ENCODE measurements around the gene PACS1.
"Not testable (repeated sequence)": the region's sequence is repeated elsewhere in the genome, so short reads cannot be mapped to it uniquely, and the experiment has no call there.

The PACS1 gene

DNA sequence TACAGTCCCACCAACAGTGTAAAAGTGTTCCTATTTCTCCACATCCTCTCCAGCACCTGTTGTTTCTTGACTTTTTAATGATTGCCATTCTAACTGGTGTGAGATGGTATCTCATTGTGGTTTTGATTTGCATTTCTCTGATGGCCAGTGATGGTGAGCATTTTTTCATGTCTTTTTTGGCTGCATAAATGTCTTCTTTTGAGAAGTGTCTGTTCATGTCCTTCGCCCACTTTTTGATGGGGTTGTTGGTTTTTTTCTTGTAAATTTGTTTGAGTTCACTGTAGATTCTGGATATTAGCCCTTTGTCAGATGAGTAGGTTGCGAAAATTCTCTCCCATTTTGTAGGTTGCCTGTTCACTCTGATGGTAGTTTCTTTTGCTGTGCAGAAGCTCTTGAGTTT lies 22.1 kb downstream of the PACS1 start:
- not testable (repeated sequence) for H3K9me3 Mint-ChIP-seq; H3K4me3 Mint-ChIP-seq; H3K4me1 Mint-ChIP-seq (ENCODE audit: low read depth); DNase-seq (ENCODE audit: low spot score); H3K27ac Mint-ChIP-seq; H3K27me3 Mint-ChIP-seq (ENCODE audit: low read depth)
- peaks cover 12% of the 10 kb centered on the region for H3K36me3 Mint-ChIP-seq (ENCODE audit: low read depth)

DNA sequence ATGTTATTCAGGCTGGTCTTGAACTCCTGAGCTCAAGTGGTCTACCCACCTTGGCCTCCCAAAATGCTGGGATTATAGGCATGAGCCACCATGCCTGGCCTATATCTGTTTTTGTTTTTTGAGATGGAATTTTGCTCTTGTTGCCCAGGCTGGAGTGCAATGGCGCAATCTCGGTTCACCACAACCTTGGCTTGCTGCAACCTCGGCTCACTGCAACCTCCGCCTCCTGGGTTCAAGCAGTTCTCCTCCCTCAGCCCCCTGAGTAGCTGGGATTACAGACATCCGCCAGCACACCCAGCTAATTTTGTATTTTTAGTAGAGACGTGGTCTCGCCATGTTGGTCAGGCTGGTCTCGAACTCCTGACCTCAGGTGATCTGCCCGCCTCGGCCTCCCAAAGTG lies 29.7 kb downstream of the PACS1 start:
- H3K36me3 Mint-ChIP-seq (ENCODE audit: low read depth): peaks cover 21% of the 10 kb centered on the region
- not testable (repeated sequence) for H3K27me3 Mint-ChIP-seq (ENCODE audit: low read depth); H3K27ac Mint-ChIP-seq; H3K4me3 Mint-ChIP-seq; DNase-seq (ENCODE audit: low spot score); H3K9me3 Mint-ChIP-seq
- peaks cover 34% of the 10 kb centered on the region for H3K4me1 Mint-ChIP-seq (ENCODE audit: low read depth)

DNA sequence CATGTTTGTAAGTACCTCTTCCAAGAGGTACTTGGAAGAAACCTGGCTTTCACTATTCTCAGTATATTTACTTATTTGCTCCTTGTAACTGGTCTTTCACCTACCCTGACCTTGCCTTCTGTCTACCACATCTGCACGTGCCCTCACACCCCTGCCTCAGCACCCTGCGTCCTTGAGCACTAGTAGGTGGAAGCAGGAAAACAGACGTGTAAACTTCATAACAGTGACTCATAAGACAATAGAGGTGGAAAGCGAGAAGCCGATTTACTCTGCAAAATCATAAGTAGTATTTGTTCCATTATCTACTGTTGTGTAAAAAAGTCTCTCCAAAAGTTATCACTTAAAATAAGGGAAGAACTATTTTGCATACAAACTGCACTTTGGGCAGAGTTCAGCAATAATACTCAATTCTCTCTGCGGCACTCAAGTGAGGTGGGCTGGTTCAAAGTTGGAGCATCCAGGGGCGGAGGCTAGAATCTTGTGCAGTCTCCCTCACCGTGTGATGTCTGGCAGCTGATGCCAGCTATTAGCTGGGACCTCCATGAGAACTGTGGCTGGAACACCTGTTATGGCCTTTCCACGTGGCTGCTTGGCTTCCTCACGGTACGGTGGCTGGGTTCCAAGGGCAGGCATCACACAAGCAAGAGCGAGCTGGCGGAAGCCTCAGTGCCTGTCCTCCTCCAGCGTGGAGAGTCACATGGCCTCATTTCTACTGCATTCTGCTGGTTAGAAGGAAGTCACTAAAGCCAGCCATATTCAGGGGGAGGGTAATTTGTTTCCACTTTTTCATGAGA lies 30.4 kb downstream of the PACS1 start:
- H3K27me3 Mint-ChIP-seq (ENCODE audit: low read depth): no peaks in the 10 kb centered on the region
- DNase-seq (ENCODE audit: low spot score): peak; percentile 58
- H3K9me3 Mint-ChIP-seq: no peaks in the 10 kb centered on the region
- H3K36me3 Mint-ChIP-seq (ENCODE audit: low read depth): peaks cover 23% of the 10 kb centered on the region
- peak overlapping the region; percentile 88 for H3K27ac Mint-ChIP-seq
- H3K4me3 Mint-ChIP-seq: peak overlapping the region; percentile 83
- H3K4me1 Mint-ChIP-seq (ENCODE audit: low read depth): peaks cover 38% of the 10 kb centered on the region

DNA sequence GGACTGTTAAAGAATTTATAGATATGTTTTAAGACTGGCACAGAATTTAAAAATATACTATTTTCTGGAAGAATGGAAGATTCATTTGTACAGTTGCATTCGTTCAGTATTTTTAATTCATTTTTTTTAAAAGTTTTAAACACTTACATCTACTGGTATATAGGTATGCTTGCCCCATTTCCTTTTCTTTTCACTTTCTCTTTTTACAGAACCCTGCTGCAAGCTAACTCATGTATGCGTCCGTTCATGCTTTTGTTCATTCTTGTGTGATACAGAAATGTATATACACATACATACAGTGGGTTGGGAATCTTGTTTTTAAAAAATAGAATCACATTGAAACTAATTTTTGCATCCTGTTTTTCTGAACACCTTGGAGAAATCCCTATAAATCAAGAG lies 31.0 kb downstream of the PACS1 start:
- Mint-ChIP-seq H3K36me3 (ENCODE audit: low read depth) (peaks cover 29% of the 10 kb centered on the region), H3K4me1 (ENCODE audit: low read depth) (peaks cover 44% of the 10 kb centered on the region), H3K9me3 (no peaks in the 10 kb centered on the region), H3K27ac (peak overlapping the region; percentile 88), H3K4me3 (peak overlapping the region; percentile 83), H3K27me3 (ENCODE audit: low read depth) (no peaks in the 10 kb centered on the region)
- no peak for DNase-seq (ENCODE audit: low spot score)

DNA sequence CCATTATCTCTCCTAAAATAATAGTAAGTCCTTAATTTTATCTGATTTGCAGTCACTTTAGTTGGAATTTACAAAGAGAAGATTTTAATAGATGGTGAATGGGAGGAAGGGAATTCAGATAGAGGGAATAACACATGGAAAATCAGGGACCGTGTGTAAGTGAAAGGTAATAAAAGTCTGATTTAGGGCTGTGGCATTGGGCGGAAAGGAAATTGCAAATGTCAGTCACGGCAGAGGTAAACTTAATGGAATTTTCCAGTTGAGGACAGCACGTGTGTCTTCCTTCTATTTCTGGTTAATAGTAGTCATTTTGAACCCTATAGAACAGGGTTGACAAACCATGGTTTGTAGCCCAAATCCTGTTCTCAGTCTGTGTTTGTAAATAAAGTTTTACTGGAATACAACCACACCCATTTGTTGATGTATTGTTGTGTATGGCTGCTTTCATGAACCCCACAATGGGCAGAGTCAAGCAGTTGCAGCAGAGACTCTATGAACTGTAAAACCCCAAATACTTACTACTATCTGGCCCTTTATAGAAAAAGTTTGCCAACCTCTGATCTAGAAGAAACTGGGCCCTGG lies 34.1 kb downstream of the PACS1 start:
- Mint-ChIP-seq H3K4me3 (no peak overlapping the region), H3K27ac (peak overlapping the region; percentile 1), H3K36me3 (ENCODE audit: low read depth) (peaks cover 45% of the 10 kb centered on the region), H3K4me1 (ENCODE audit: low read depth) (peaks cover 66% of the 10 kb centered on the region), H3K9me3 (no peaks in the 10 kb centered on the region), H3K27me3 (ENCODE audit: low read depth) (no peaks in the 10 kb centered on the region)
- DNase-seq (ENCODE audit: low spot score): no peak

DNA sequence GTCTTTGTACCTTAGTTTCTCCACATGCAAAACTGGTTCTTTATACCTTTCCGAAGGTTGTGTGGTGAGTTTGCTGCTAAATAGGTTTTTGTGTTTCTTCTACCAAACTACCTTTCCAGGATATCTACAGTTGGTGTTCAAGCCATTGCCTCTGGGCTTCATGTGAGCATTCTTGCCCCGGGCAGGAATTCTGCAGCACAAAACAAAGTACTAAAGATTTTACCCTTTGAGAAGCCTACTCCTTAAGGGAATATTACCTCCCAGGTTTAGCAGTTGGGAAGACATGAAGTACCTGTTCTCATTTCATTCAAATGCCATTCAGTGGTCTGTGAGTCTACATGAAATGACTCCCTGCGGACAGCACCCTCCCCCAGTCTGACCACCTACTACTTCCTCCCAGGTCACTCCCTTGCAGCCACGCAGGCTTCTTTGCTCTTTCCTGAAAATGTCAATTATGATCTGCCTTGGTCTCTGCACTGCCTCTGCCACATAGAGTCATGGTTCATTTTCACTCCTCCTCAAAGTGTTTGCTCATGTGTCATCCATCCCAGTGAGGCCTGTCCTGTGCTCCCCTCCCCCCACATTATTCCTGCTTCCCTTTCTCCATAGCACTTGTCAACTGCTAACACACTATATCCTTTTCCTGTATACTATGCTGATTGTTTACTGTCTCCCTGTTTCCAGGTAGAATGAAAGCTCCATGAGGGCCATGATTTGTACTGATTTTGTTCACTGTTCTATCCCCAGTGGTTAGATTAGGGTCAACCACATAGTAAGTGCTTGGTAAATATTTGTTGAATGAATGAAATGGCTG lies 36.9 kb downstream of the PACS1 start:
- no peaks in the 10 kb centered on the region for H3K27me3 Mint-ChIP-seq (ENCODE audit: low read depth)
- H3K4me1 Mint-ChIP-seq (ENCODE audit: low read depth): peaks cover 62% of the 10 kb centered on the region
- peak; percentile 67 for DNase-seq (ENCODE audit: low spot score)
- H3K36me3 Mint-ChIP-seq (ENCODE audit: low read depth): peaks cover 36% of the 10 kb centered on the region
- H3K27ac Mint-ChIP-seq: peak overlapping the region; percentile 75
- H3K9me3 Mint-ChIP-seq: no peaks in the 10 kb centered on the region
- peak overlapping the region; percentile 56 for H3K4me3 Mint-ChIP-seq

DNA sequence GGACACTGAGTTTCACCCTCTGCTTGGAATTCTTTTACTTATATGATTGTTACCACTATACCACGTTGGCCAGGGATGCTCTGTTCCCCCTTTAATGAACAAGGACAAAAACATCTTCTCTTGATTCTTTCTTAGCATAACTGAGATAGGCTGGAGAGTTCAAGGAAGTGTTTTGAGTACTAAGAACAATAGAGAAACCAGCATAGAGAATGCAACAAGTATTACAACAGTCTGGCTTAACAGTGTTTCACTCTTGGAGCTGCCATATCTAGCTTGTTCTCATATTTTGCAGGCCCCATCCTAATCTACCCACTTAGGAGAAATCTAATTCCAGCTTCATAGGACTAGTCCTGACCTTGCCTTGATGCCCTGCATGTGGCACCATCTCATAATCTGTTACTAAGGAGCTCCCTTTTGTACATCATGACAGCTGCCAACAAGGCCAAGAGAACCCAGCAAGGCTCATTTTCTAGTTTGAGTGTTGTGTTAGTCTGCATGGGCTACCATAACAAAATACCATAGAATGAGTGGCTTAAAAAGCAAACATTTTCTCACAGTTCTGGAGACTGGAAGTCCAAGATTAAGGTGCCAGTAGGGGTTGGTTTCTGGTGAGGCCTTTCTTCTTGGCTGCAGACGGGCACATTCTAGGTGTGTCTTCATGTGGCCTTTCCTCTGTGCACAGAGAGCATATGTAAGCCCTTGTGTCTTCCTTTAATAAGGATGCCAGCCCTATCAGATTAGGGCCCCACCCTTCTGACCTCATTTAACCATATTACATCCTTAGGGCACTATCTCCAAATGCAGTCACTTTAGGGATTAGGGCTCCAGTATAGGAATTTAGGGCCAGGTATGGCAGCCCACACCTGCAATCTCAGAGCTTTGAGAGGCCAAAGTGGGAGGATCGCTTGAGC lies 37.8 kb downstream of the PACS1 start:
- DNase-seq (ENCODE audit: low spot score): no peak
- peak overlapping the region; percentile 56 for H3K4me3 Mint-ChIP-seq
- peaks cover 69% of the 10 kb centered on the region for H3K4me1 Mint-ChIP-seq (ENCODE audit: low read depth)
- peak overlapping the region; percentile 77 for H3K27ac Mint-ChIP-seq
- no peaks in the 10 kb centered on the region for H3K27me3 Mint-ChIP-seq (ENCODE audit: low read depth)
- no peaks in the 10 kb centered on the region for H3K9me3 Mint-ChIP-seq
- H3K36me3 Mint-ChIP-seq (ENCODE audit: low read depth): peaks cover 36% of the 10 kb centered on the region

DNA sequence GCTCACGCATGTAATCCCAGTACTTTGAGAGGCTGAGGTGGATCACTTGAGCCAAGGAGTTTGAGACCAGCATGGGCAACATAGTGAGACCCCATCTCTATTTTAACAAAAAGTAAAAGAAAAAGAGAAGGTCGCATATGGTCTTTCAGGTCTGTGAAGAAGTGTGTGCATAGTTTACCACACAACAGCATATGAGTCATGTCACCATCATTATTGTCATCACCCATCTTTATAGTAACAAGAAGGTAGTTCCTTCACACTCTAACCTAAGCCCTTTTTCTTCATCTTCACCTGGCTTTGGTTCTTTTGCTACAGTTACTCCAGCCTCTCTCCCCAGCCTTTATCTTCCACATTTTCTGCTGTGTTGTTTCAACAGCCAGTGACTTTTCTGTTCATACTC lies 39.2 kb downstream of the PACS1 start:
- no peak for DNase-seq (ENCODE audit: low spot score)
- Mint-ChIP-seq H3K4me1 (ENCODE audit: low read depth) (peaks cover 73% of the 10 kb centered on the region), H3K27me3 (ENCODE audit: low read depth) (no peaks in the 10 kb centered on the region), H3K36me3 (ENCODE audit: low read depth) (peaks cover 29% of the 10 kb centered on the region), H3K9me3 (no peaks in the 10 kb centered on the region), H3K27ac (peak overlapping the region; percentile 3), H3K4me3 (no peak overlapping the region)

DNA sequence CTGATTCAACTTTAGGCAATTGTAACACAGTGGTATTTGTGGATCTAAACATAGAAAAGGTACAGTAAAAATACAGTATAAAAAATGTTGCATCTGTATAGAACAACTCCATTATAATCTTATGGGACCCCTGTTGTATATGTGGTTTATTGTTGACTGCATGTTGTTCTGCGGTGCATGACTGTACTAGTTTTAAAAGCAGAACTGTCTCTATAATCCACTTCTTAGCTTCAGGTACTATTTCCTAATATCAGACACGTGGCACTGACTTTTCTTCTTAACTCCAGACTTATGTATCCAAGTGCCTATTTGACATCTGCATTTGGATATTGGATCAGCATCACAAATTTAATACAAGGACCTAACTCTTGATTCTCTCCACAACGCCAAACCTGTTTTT lies 41.1 kb downstream of the PACS1 start:
- peak overlapping the region; percentile 46 for H3K27ac Mint-ChIP-seq
- no peaks in the 10 kb centered on the region for H3K9me3 Mint-ChIP-seq
- no peaks in the 10 kb centered on the region for H3K27me3 Mint-ChIP-seq (ENCODE audit: low read depth)
- peaks cover 74% of the 10 kb centered on the region for H3K4me1 Mint-ChIP-seq (ENCODE audit: low read depth)
- DNase-seq (ENCODE audit: low spot score): no peak
- peaks cover 18% of the 10 kb centered on the region for H3K36me3 Mint-ChIP-seq (ENCODE audit: low read depth)
- no peak overlapping the region for H3K4me3 Mint-ChIP-seq

DNA sequence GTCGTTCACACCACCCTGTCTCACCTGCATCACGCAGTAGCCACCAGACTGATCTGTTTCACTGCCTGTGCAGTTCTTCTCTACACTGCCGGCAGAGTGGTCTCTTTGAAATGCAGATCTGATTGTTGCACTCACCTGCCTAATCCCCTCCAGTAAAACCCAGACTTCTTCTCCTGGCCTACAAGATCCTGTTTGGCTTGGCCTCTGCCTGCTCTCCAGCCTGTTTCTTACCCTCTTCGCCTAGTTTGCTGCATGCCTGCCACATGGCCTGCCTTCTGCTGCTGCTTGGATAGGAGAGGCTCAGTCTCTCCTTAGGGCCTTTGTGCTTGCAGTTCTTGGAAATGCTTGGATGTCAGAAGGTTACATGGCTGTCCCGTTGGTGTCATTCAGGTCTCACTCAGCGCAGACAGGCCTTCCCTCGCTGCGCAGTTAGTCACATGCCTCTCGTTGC lies 42.0 kb downstream of the PACS1 start:
- Mint-ChIP-seq H3K4me3 (no peak overlapping the region), H3K27me3 (ENCODE audit: low read depth) (no peaks in the 10 kb centered on the region)

DNA sequence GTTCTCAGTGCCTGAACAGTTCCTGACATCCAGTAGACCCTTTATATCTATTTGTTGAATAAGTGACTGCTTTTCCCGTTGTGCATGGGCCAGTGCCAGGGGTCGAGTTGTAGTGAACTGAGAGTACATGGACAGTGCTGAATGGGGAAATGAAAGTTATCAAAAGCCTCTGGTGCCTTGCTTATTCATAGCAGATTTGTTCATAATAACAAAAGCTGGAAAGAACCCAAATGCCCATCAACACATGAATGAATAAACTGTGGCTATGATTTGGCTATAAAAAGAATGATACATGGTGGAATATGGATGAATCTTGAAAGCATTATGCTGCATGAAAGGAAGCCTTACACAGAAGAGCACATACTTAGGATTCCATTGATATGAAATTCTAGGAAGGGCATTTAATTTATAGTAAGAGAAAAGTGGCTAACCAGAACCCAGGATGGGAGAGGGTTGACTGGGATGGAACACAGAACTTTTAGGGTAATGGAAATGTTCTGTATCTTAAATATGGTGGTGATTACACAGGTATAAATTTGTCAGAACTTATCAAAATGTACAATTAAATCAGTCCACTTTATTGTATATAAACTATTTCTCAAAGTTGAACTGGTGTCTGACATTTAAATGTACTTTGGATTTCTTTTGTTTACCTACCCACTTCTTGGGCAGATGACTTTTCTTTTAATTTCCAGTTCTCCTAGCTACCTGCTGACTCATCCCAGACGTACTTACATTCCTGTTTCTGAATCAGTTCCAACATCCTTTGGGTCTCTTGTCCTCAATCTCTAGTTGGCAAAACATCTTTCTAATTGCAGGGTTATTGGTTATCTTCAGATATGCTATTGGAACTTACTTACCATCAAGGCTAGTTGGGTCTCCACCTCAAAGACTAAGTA lies 42.8 kb downstream of the PACS1 start:
- Mint-ChIP-seq H3K36me3 (ENCODE audit: low read depth) (peaks cover 6% of the 10 kb centered on the region), H3K4me3 (peak overlapping the region; percentile 66)

More for the DNA sequence above, 42.0 kb downstream of the PACS1 start:
- Mint-ChIP-seq H3K9me3 (no peaks in the 10 kb centered on the region), H3K27ac (peak overlapping the region; percentile 6), H3K4me1 (ENCODE audit: low read depth) (peaks cover 76% of the 10 kb centered on the region), H3K36me3 (ENCODE audit: low read depth) (peaks cover 14% of the 10 kb centered on the region)
- DNase-seq (ENCODE audit: low spot score): no peak

DNA sequence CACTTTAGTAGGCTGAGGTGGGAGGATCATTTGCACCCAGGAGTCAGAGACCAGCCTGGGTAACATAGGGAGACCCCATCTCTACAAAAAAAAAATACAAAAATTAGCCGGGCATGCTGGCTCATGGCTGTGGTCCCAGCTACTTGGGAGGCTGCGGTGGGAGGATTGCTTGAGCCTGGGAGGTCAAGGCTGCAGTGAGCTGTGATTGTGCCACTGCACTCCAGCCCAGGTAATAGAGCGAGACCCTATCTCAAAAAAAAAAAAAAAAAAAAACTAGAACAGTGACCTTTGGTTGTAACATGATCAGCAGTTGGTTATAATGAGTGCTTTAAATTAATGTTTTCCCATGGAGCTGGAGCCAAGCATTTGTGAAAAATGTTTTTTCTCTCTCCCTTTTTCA lies 44.9 kb downstream of the PACS1 start:
- peak overlapping the region; percentile 69 for H3K4me3 Mint-ChIP-seq
- H3K9me3 Mint-ChIP-seq: not testable (repeated sequence)
- H3K27ac Mint-ChIP-seq: peak overlapping the region; percentile 87

More for the DNA sequence above, 42.8 kb downstream of the PACS1 start:
- no peak for DNase-seq (ENCODE audit: low spot score)
- peak overlapping the region; percentile 74 for H3K27ac Mint-ChIP-seq
- H3K4me1 Mint-ChIP-seq (ENCODE audit: low read depth): peaks cover 74% of the 10 kb centered on the region
- H3K27me3 Mint-ChIP-seq (ENCODE audit: low read depth): no peaks in the 10 kb centered on the region
- H3K9me3 Mint-ChIP-seq: no peaks in the 10 kb centered on the region

More for the DNA sequence above, 44.9 kb downstream of the PACS1 start:
- not testable (repeated sequence) for H3K27me3 Mint-ChIP-seq (ENCODE audit: low read depth); H3K36me3 Mint-ChIP-seq (ENCODE audit: low read depth); DNase-seq (ENCODE audit: low spot score)
- peaks cover 71% of the 10 kb centered on the region for H3K4me1 Mint-ChIP-seq (ENCODE audit: low read depth)
